Vagina (tissue), 2 donors: ENCODE results near the gene TRAF5.
"Not testable (repeated sequence)": the region's sequence is repeated elsewhere in the genome, so short reads cannot be mapped to it uniquely, and the experiment has no call there.

Experiments
- POLR2A ChIP-seq, 2 donors: fragments of 450-650 bp; IDR thresholded peaks; one replicate each; pipeline ENCODE4 v1.6.1; 2017; ENCODE audit warnings: antibody characterized with exemption in 2 of 2, mild to moderate bottlenecking in 2 of 2, moderate library complexity in 2 of 2
- POLR2AphosphoS5 ChIP-seq, 2 donors: sonication (generic); formaldehyde crosslinking; IDR thresholded peaks; one replicate each; pipeline ENCODE4 v1.9.0; 2017; ENCODE audit warnings: antibody characterized with exemption in 2 of 2, mild to moderate bottlenecking in 2 of 2, low read depth in 1 of 2; ENCODE audit not compliant: insufficient read depth in 1 of 2

DNA sequence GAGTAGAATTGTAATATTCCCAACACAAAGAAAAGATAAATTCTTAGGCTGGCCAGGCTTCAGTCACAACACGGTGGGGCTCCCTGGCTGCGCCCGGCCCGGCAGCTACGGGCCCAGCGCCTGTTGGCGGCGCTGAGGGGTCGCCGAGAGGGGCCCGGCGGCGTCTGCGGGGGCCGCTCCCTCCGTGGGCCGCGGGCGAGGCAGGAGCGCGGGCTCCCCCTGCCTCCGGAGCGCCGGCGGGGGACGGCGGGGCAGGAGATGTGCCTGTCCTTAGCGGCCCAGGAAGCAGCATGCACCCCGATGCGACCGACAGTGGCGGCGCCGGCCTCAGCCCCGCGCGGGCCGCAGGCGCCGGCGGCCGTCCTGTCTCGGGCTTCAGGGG, 89.6 kb downstream of the TRAF5 start:
- TF ChIP-seq POLR2A (IDR thresholded peaks at IDR 0.05); POLR2AphosphoS5 (IDR thresholded peaks at IDR 0.05; ENCODE audit: insufficient read depth in 1 of 2, low read depth in 1 of 2): not testable (repeated sequence)
